KOPT-K1 (cell line): ENCODE data around the gene DIAPH3.
"Not testable (repeated sequence)": the region's sequence is repeated elsewhere in the genome, so short reads cannot be mapped to it uniquely, and the experiment has no call there.

Experiments used
- H3K27ac ChIP-seq: fragments of 200-600 bp; sonication (generic); 2 replicates; pipeline ENCODE4 v1.5.1; 2016; ENCODE audit warnings: antibody characterized with exemption, mild to moderate bottlenecking, low read depth, low read length; ENCODE audit not compliant: poor library complexity, severe bottlenecking
- H3K36me3 ChIP-seq: fragments of 200-600 bp; sonication (generic); 2 replicates; pipeline ENCODE4 v1.5.1; 2017; ENCODE audit warnings: antibody characterized with exemption, mild to moderate bottlenecking, low read length, moderate library complexity; ENCODE audit not compliant: insufficient read depth
- H3K9me3 ChIP-seq: fragments of 200-600 bp; sonication (generic); 2 replicates; pipeline ENCODE4 v1.5.1; 2017; ENCODE audit warnings: antibody characterized with exemption, low read length, mild to moderate bottlenecking; ENCODE audit not compliant: insufficient read depth, poor library complexity, severe bottlenecking

The DIAPH3 gene

GRCh38 chr13:60091573-60091972 lies 72.2 kb downstream of the DIAPH3 start:
- peaks cover 52% of the 10 kb centered on the region for H3K36me3 ChIP-seq
- no peak overlapping the region for H3K27ac ChIP-seq
- no peaks in the 10 kb centered on the region for H3K9me3 ChIP-seq

- peaks cover 47% of the 10 kb centered on the region for H3K36me3 ChIP-seq
- no peak overlapping the region for H3K27ac ChIP-seq
- no peaks in the 10 kb centered on the region for H3K9me3 ChIP-seq
These were observed 73.2 kb downstream of the DIAPH3 start for GRCh38 chr13:60090574-60090973.

GRCh38 chr13:60083780-60084179 lies 79.9 kb downstream of the DIAPH3 start:
- not testable (repeated sequence) for H3K36me3 ChIP-seq, H3K27ac ChIP-seq
- H3K9me3 ChIP-seq: peaks cover 17% of the 10 kb centered on the region

- peaks cover 14% of the 10 kb centered on the region for H3K36me3 ChIP-seq
- peaks cover 17% of the 10 kb centered on the region for H3K9me3 ChIP-seq
- H3K27ac ChIP-seq: no peak overlapping the region
These were observed 82.9 kb downstream of the DIAPH3 start for GRCh38 chr13:60080850-60081249.

GRCh38 chr13:60078226-60078625 lies 85.5 kb downstream of the DIAPH3 start:
- peaks cover 18% of the 10 kb centered on the region for H3K36me3 ChIP-seq

GRCh38 chr13:60075850-60076249 lies 87.9 kb downstream of the DIAPH3 start:
- peaks cover 20% of the 10 kb centered on the region for H3K36me3 ChIP-seq
- peaks cover 7% of the 10 kb centered on the region for H3K9me3 ChIP-seq
- no peak overlapping the region for H3K27ac ChIP-seq

More at GRCh38 chr13:60078226-60078625, 85.5 kb downstream of the DIAPH3 start:
- H3K9me3 ChIP-seq: peaks cover 13% of the 10 kb centered on the region
- H3K27ac ChIP-seq: no peak overlapping the region

GRCh38 chr13:60074397-60074796 lies 89.3 kb downstream of the DIAPH3 start:
- Histone ChIP-seq H3K9me3 (peaks cover 18% of the 10 kb centered on the region), H3K27ac (no peak overlapping the region)

GRCh38 chr13:60066226-60066625 lies 97.5 kb downstream of the DIAPH3 start:
- H3K36me3 ChIP-seq: peaks cover 28% of the 10 kb centered on the region; the same call in 1 of the 2 replicates
- peaks cover 24% of the 10 kb centered on the region for H3K9me3 ChIP-seq
- H3K27ac ChIP-seq: no peak overlapping the region

More at GRCh38 chr13:60074397-60074796, 89.3 kb downstream of the DIAPH3 start:
- peaks cover 20% of the 10 kb centered on the region for H3K36me3 ChIP-seq

GRCh38 chr13:60062502-60062901 lies 101.2 kb downstream of the DIAPH3 start:
- peaks cover 22% of the 10 kb centered on the region; the same call in 1 of the 2 replicates for H3K36me3 ChIP-seq
- H3K27ac ChIP-seq: no peak overlapping the region
- H3K9me3 ChIP-seq: peaks cover 9% of the 10 kb centered on the region

- H3K36me3 ChIP-seq: peaks cover 22% of the 10 kb centered on the region; the same call in 1 of the 2 replicates
- peaks cover 9% of the 10 kb centered on the region for H3K9me3 ChIP-seq
- H3K27ac ChIP-seq: no peak overlapping the region
These were observed 102.0 kb downstream of the DIAPH3 start for GRCh38 chr13:60061737-60062136.

- Histone ChIP-seq H3K36me3 (peaks cover 5% of the 10 kb centered on the region; the same call in 1 of the 2 replicates), H3K27ac (no peak overlapping the region), H3K9me3 (no peaks in the 10 kb centered on the region)
These were observed 111.9 kb downstream of the DIAPH3 start for GRCh38 chr13:60051754-60052285.

- H3K27ac ChIP-seq, H3K9me3 ChIP-seq: not testable (repeated sequence)
- H3K36me3 ChIP-seq: peaks cover 10% of the 10 kb centered on the region; the same call in 1 of the 2 replicates
These were observed 115.4 kb downstream of the DIAPH3 start for GRCh38 chr13:60048353-60048752.

GRCh38 chr13:60047918-60048317 lies 115.8 kb downstream of the DIAPH3 start:
- H3K27ac ChIP-seq: no peak overlapping the region

GRCh38 chr13:60044321-60044720 lies 119.4 kb downstream of the DIAPH3 start:
- peaks cover 31% of the 10 kb centered on the region for H3K36me3 ChIP-seq
- no peak overlapping the region for H3K27ac ChIP-seq
- peaks cover 9% of the 10 kb centered on the region for H3K9me3 ChIP-seq

More at GRCh38 chr13:60047918-60048317, 115.8 kb downstream of the DIAPH3 start:
- Histone ChIP-seq H3K9me3 (peaks cover 9% of the 10 kb centered on the region), H3K36me3 (peaks cover 10% of the 10 kb centered on the region; the same call in 1 of the 2 replicates)

- H3K27ac ChIP-seq: no peak overlapping the region
- H3K9me3 ChIP-seq: peaks cover 9% of the 10 kb centered on the region
- H3K36me3 ChIP-seq: peaks cover 28% of the 10 kb centered on the region
These were observed 120.5 kb downstream of the DIAPH3 start for GRCh38 chr13:60043262-60043661.

GRCh38 chr13:60040668-60041067 lies 123.1 kb downstream of the DIAPH3 start:
- H3K36me3 ChIP-seq: peaks cover 34% of the 10 kb centered on the region
- not testable (repeated sequence) for H3K27ac ChIP-seq, H3K9me3 ChIP-seq
